Urinary bladder (tissue), 4 donors: ENCODE results near the gene PAX5. TPM values are rescaled to one million over a fixed set of nuclear protein-coding genes. Genes with fewer than 3 reads are reported as not detected.

Source experiments
- DNase-seq: peaks from one replicate; pipeline ENCODE4 v3.0.0-alpha.2; 2015; ENCODE audit errors: extremely low spot score
- H3K27ac ChIP-seq: one replicate; pipeline ENCODE4 v1.5.1; 2013; ENCODE audit warnings: low read depth, mild to moderate bottlenecking, moderate library complexity
- H3K36me3 ChIP-seq: one replicate; pipeline ENCODE4 v1.6.1; 2013; ENCODE audit warnings: mild to moderate bottlenecking, moderate library complexity; ENCODE audit not compliant: insufficient read depth
- H3K4me1 ChIP-seq: one replicate; pipeline ENCODE4 v1.6.1; 2013; ENCODE audit warnings: mild to moderate bottlenecking, moderate library complexity; ENCODE audit not compliant: insufficient read depth
- H3K4me3 ChIP-seq: one replicate; pipeline ENCODE4 v1.5.1; 2013; ENCODE audit warnings: low read depth, low read length
- WGBS: extraction: QIAGEN DNeasy Blood & Tissue Kit; methylation state at CpG from one replicate; pipeline ENCODE4 v1.1.7; 2013; 5-methylcytosine and 5-hydroxymethylcytosine counted together
- polyA plus RNA-seq: library from polyadenylated mRNA; stranded (reverse); fragments of 200-250 nt; gene quantifications from one replicate; pipeline ENCODE4 v1.2.3, GENCODE V29; 2013
- total RNA-seq: library from RNA; depleted of rRNA; stranded (reverse); fragments of >200 nt; gene quantifications from one replicate; pipeline ENCODE4 v1.2.3, GENCODE V29; 2014
- donor health status: healthy with polysubstance abuse.
- donor health status: healthy.

The PAX5 gene
- total and polyA plus RNA-seq, 2 donors: 0.03 to 0.26 TPM

GRCh38 chr9:36833954-36834353 is 200.1 kb downstream of the PAX5 start:
- 69% methylated on average over 6 of the region's 6 CpGs for WGBS
- no peak overlapping the region for H3K27ac ChIP-seq
- no peaks in the 10 kb centered on the region for H3K36me3 ChIP-seq
- no peaks in the 10 kb centered on the region for H3K4me1 ChIP-seq
- no peak for DNase-seq
- H3K4me3 ChIP-seq: no peak overlapping the region

- H3K4me1 ChIP-seq: no peaks in the 10 kb centered on the region
- H3K4me3 ChIP-seq: no peak overlapping the region
- no peak for DNase-seq
- no peak overlapping the region for H3K27ac ChIP-seq
- H3K36me3 ChIP-seq: no peaks in the 10 kb centered on the region
- WGBS: 73% methylated on average over 16 of the region's 16 CpGs
These were observed 201.8 kb downstream of the PAX5 start for GRCh38 chr9:36832164-36832795.

GRCh38 chr9:36831381-36832161 is 202.5 kb downstream of the PAX5 start:
- H3K36me3 ChIP-seq: no peaks in the 10 kb centered on the region
- H3K27ac ChIP-seq: no peak overlapping the region
- no peak overlapping the region for H3K4me3 ChIP-seq
- H3K4me1 ChIP-seq: no peaks in the 10 kb centered on the region
- 57% methylated on average over 7 of the region's 7 CpGs for WGBS
- no peak for DNase-seq

GRCh38 chr9:36828611-36829013 is 205.5 kb downstream of the PAX5 start:
- 86% methylated on average over 7 of the region's 7 CpGs for WGBS
- Histone ChIP-seq H3K4me3 (no peak overlapping the region), H3K27ac (no peak overlapping the region), H3K36me3 (no peaks in the 10 kb centered on the region), H3K4me1 (no peaks in the 10 kb centered on the region)
- no peak for DNase-seq

GRCh38 chr9:36827593-36827992 is 206.5 kb downstream of the PAX5 start:
- Histone ChIP-seq H3K36me3 (no peaks in the 10 kb centered on the region), H3K4me3 (no peak overlapping the region), H3K4me1 (no peaks in the 10 kb centered on the region), H3K27ac (no peak overlapping the region)
- WGBS: 68% methylated on average over 5 of the region's 5 CpGs
- DNase-seq: no peak

- no peaks in the 10 kb centered on the region for H3K4me1 ChIP-seq
These were observed 207.5 kb downstream of the PAX5 start for GRCh38 chr9:36826581-36826980.

GRCh38 chr9:36825179-36825578 is 208.9 kb downstream of the PAX5 start:
- 77% methylated on average over 8 of the region's 8 CpGs for WGBS
- Histone ChIP-seq H3K4me3 (no peak overlapping the region), H3K4me1 (no peaks in the 10 kb centered on the region), H3K36me3 (no peaks in the 10 kb centered on the region), H3K27ac (no peak overlapping the region)
- DNase-seq: no peak

More at GRCh38 chr9:36826581-36826980, 207.5 kb downstream of the PAX5 start:
- Histone ChIP-seq H3K36me3 (no peaks in the 10 kb centered on the region), H3K27ac (no peak overlapping the region), H3K4me3 (no peak overlapping the region)
- DNase-seq: no peak
- 89% methylated on average over 4 of the region's 4 CpGs for WGBS

GRCh38 chr9:36823934-36824333 is 210.1 kb downstream of the PAX5 start:
- no peak for DNase-seq
- WGBS: 67% methylated on average over 5 of the region's 5 CpGs

GRCh38 chr9:36823466-36823865 is 210.6 kb downstream of the PAX5 start:
- no peak overlapping the region for H3K27ac ChIP-seq
- no peak overlapping the region for H3K4me3 ChIP-seq
- 95% methylated on average over 6 of the region's 6 CpGs for WGBS
- H3K4me1 ChIP-seq: no peaks in the 10 kb centered on the region
- no peak for DNase-seq
- no peaks in the 10 kb centered on the region for H3K36me3 ChIP-seq

More at GRCh38 chr9:36823934-36824333, 210.1 kb downstream of the PAX5 start:
- Histone ChIP-seq H3K4me3 (no peak overlapping the region), H3K36me3 (no peaks in the 10 kb centered on the region), H3K4me1 (no peaks in the 10 kb centered on the region), H3K27ac (no peak overlapping the region)

- Histone ChIP-seq H3K4me1 (peaks cover 2% of the 10 kb centered on the region), H3K36me3 (no peaks in the 10 kb centered on the region), H3K27ac (no peak overlapping the region), H3K4me3 (no peak overlapping the region)
- no peak for DNase-seq
- WGBS: 63% methylated on average over 6 of the region's 6 CpGs
These were observed 211.9 kb downstream of the PAX5 start for GRCh38 chr9:36822201-36822600.

GRCh38 chr9:36820392-36820861 is 213.6 kb downstream of the PAX5 start:
- no peak overlapping the region for H3K4me3 ChIP-seq
- DNase-seq: no peak
- no peak overlapping the region for H3K27ac ChIP-seq
- 79% methylated on average over 21 of the region's 21 CpGs for WGBS
- peaks cover 2% of the 10 kb centered on the region for H3K4me1 ChIP-seq
- no peaks in the 10 kb centered on the region for H3K36me3 ChIP-seq

- no peaks in the 10 kb centered on the region for H3K36me3 ChIP-seq
- 41% methylated on average over 35 of the region's 35 CpGs for WGBS
- H3K4me3 ChIP-seq: peak overlapping the region; percentile 16
- H3K27ac ChIP-seq: no peak overlapping the region
- H3K4me1 ChIP-seq: peaks cover 2% of the 10 kb centered on the region
- no peak for DNase-seq
These were observed 214.8 kb downstream of the PAX5 start for GRCh38 chr9:36818965-36819870.

- Histone ChIP-seq H3K4me3 (peak overlapping the region; percentile 16), H3K27ac (no peak overlapping the region)
These were observed 215.7 kb downstream of the PAX5 start for GRCh38 chr9:36818242-36818938.

More at GRCh38 chr9:36818242-36818938, 215.7 kb downstream of the PAX5 start:
- Histone ChIP-seq H3K4me1 (peaks cover 2% of the 10 kb centered on the region), H3K36me3 (no peaks in the 10 kb centered on the region)
- peak; percentile 18 for DNase-seq
- 8% methylated on average over 32 of the region's 32 CpGs for WGBS
